Activated T-cell treated with anti-CD3 and anti-CD28 coated beads, Interleukin-2, amount 50 U/mL, for 72 hours (primary cell): ENCODE results near the gene SDK1. TPM values are rescaled to one million over a fixed set of nuclear protein-coding genes. Genes with fewer than 3 reads are reported as not detected.

Experiments used
- ATAC-seq, 2 donors: fragments of 150-1000 bp; cut with Tn5 transposase; replicated peaks in 1 of 2; 2 replicates each; pipeline ENCODE4 v1.10.0; 2021; ENCODE audit warnings: moderate library complexity in 2 of 2, mild to moderate bottlenecking in 1 of 2
- DNase-seq, 2 donors: peaks; one replicate each; pipeline ENCODE4 v3.0.0; 2021 to 2022; ENCODE audit warnings: mixed read lengths in 1 of 2
- H3K27ac Mint-ChIP-seq: one replicate; pipeline ENCODE4 v1.8.0; 2022; ENCODE audit warnings: mild to moderate bottlenecking, moderate library complexity, mixed read lengths
- H3K27me3 Mint-ChIP-seq: one replicate; pipeline ENCODE4 v1.8.0; 2022; ENCODE audit warnings: low read depth, mixed read lengths
- H3K36me3 Mint-ChIP-seq, 2 donors: one replicate each; pipeline ENCODE4 v1.8.0; 2022; ENCODE audit warnings: mixed read lengths in 2 of 2, mild to moderate bottlenecking in 1 of 2; ENCODE audit not compliant: insufficient read depth in 2 of 2
- H3K4me1 Mint-ChIP-seq: one replicate; pipeline ENCODE4 v1.8.0; 2022; ENCODE audit warnings: low read depth, mixed read lengths
- H3K4me3 Mint-ChIP-seq, 2 donors: one replicate each; pipeline ENCODE4 v1.8.0; 2022; ENCODE audit warnings: mild to moderate bottlenecking in 2 of 2, mixed read lengths in 2 of 2, moderate library complexity in 2 of 2
- H3K9me3 Mint-ChIP-seq, 2 donors: one replicate each; pipeline ENCODE4 v1.8.0; 2022; ENCODE audit warnings: mixed read lengths in 2 of 2
- total RNA-seq, 2 donors: library from RNA; stranded (reverse); gene quantifications; one replicate each; pipeline ENCODE4 v1.2.3, GENCODE V29; 2022

SDK1 gene
- total RNA-seq, 2 donors from 2014 or later, result 6.1 to 6.3 TPM

DNA sequence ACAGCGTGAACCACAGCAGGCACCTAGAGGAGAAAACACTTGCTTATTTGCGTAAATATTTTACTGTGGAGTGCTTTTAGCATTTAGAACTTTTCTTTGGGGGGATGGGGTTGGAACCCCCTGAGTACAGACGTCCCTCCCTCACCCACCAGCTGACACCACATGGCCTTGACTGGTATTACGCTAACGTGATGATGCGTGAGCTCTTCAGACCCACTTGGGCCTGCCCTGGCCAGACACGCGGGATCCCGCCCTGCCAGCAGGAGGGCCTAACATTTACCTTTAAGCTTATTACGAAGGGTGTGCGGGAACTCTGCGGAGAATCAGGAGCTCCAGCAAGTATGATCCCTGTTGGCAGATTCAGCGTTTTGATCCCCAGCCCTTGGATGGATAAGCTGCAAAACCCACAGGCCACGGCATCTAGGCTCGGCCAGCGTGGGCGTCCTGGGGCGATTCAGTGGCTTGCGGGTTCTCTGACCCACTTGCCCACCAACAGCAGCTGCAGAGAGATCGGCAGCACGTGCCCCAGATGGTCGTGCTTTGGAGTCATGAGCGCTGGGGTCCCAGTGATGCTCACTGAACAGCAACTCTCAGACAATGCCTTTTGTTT lies 835.6 kb downstream of the SDK1 start:
- no peak overlapping the region for H3K4me3 Mint-ChIP-seq
- DNase-seq (no peak), ATAC-seq (no peak)
- no peak overlapping the region for H3K27ac Mint-ChIP-seq
- no peaks in the 10 kb centered on the region for H3K9me3 Mint-ChIP-seq
- H3K4me1 Mint-ChIP-seq, result no peaks in the 10 kb centered on the region
- H3K27me3 Mint-ChIP-seq, result no peaks in the 10 kb centered on the region
- H3K36me3 Mint-ChIP-seq, result no peaks in the 10 kb centered on the region

DNA sequence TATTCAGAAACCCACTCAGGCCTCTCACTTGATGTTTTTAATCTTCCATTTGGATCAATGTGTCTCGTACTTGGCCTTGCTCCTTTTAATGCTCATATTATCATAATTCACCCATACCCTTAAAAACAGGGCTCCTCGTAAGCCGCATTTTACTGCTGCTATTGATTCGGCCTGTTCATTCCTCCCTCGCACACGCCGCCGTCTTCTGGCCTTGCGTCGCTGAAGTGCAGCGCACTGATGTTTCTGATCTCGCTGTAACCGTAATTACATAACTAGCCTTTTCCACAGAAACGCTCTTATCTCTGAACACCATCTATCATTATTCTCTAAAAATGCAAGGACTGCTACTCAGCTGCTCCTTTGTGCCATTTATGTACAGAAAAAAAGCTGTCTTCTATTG lies 836.5 kb downstream of the SDK1 start:
- no peak for DNase-seq
- H3K27me3 Mint-ChIP-seq, result no peaks in the 10 kb centered on the region
- H3K4me3 Mint-ChIP-seq, result no peak overlapping the region
- H3K27ac Mint-ChIP-seq, result no peak overlapping the region
- H3K4me1 Mint-ChIP-seq, result no peaks in the 10 kb centered on the region
- no peak for ATAC-seq
- H3K9me3 Mint-ChIP-seq, result no peaks in the 10 kb centered on the region
- no peaks in the 10 kb centered on the region for H3K36me3 Mint-ChIP-seq

DNA sequence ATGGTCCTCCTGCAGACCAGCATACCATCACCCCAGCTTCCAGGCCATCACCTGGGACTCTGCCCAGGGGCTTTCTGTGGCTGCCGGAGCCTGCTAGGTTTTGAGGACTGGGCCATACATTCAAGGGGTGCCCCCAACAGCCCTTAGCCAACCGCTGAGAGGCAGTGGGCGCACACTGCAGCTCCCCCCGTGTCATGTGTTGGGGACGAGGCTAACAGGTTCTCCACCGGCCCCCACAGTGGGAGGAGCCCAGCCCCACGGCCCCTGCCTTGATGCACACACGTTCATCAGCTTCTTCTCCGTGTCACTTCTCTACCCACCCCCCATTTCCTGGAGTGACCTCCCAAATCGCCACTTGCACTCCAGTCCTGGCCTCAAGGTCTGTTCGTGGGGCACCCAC lies 837.8 kb downstream of the SDK1 start:
- ATAC-seq (no peak), DNase-seq (no peak)
- Mint-ChIP-seq H3K27ac (no peak overlapping the region), H3K9me3 (no peaks in the 10 kb centered on the region), H3K4me3 (no peak overlapping the region), H3K4me1 (no peaks in the 10 kb centered on the region), H3K27me3 (no peaks in the 10 kb centered on the region), H3K36me3 (no peaks in the 10 kb centered on the region)

DNA sequence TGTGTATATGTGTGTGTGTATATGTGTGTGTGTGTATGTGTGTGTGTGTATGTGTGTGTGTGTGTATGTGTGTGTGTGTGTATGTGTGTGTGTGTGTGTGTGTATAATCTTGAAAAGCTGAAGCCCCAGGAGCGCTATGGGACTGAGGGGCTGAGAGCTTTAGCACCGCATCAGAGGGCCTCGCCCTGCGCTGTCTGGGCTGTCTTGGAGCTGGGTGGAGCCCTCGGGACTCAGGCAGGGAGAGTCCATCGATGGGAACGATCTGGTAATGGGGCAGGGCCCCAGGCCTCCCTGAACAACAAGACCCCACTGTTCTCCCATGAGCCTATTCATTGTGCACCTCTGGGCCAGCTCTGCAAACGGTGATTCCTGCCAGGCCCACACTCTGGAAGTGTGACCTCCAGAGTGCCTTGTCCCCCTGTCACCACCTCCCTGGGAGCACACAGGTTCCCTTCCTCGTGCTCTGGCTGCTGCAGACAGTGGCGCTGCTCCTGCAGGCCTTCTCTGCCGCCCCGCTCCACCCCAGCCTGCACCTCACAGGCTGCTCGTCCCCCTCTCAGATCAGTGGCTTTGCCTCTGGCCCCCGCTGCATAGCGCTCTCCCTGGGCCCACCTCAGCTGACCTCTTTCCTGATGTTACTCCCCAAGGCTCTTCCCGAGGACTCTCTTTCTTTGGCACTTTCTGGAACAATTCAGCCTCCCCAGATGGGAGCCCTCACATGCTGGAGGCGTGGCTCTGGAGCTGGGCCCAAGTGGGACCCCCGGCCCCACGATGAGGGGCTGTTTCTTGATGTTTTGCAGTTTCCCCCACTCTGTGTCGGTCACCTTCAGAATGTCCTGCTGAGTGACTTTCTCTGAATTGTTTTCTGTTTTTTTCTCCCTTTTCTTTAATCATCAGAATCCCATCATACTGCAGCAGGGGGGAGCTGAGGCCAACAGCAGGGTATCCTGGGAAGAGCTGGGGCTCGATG lies 838.9 kb downstream of the SDK1 start:
- Mint-ChIP-seq H3K4me3 (no peak overlapping the region), H3K4me1 (peaks cover 4% of the 10 kb centered on the region), H3K9me3 (no peaks in the 10 kb centered on the region), H3K27me3 (peaks cover 8% of the 10 kb centered on the region), H3K36me3 (no peaks in the 10 kb centered on the region), H3K27ac (no peak overlapping the region)
- ATAC-seq (no peak), DNase-seq (no peak)

DNA sequence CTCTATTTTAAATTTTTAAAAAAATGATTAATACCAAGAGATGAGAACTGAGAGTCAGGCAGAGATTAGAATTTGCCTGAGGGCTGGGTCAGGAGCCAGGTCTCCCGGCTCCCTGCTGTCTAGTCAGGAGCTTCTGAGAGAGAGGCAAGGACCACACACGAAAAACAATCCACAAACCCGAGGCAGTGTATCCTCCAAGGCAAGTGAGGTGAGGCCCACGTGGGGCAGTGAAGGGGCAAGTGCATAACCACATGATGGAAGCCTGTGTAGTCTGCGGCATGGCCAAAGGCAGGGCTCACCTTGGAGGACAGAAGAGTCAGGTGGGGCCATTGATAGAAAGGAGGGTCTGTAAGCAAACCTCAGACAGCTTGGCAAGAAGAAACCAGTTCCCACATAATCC lies 839.9 kb downstream of the SDK1 start:
- Mint-ChIP-seq H3K27me3 (peaks cover 8% of the 10 kb centered on the region), H3K4me1 (peaks cover 4% of the 10 kb centered on the region), H3K36me3 (no peaks in the 10 kb centered on the region), H3K4me3 (no peak overlapping the region), H3K9me3 (no peaks in the 10 kb centered on the region), H3K27ac (no peak overlapping the region)
- no peak for DNase-seq
- no peak for ATAC-seq

DNA sequence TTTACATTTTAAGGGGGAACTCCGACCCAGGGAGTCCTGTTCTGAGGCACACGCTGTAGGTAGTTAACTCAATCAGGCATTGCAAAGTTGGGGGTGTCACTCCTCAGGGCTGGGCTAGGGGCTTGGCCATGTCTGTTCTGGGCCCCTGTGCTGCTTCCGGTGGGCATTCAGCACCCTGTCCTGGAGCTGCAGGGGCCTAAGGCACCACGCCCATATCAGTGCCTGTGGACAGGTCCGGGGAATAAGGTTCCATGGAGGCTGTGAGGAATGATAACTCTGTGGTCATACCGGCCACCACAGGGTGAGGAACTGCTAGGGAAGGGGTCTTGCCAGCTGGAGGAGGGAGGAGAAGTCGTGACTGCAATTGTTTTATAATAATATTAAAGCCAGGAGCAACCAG lies 842.0 kb downstream of the SDK1 start:
- Mint-ChIP-seq H3K4me3 (no peak overlapping the region), H3K27me3 (peaks cover 8% of the 10 kb centered on the region), H3K4me1 (peaks cover 4% of the 10 kb centered on the region), H3K27ac (no peak overlapping the region), H3K9me3 (no peaks in the 10 kb centered on the region), H3K36me3 (no peaks in the 10 kb centered on the region)
- no peak for DNase-seq
- ATAC-seq, result no peak

DNA sequence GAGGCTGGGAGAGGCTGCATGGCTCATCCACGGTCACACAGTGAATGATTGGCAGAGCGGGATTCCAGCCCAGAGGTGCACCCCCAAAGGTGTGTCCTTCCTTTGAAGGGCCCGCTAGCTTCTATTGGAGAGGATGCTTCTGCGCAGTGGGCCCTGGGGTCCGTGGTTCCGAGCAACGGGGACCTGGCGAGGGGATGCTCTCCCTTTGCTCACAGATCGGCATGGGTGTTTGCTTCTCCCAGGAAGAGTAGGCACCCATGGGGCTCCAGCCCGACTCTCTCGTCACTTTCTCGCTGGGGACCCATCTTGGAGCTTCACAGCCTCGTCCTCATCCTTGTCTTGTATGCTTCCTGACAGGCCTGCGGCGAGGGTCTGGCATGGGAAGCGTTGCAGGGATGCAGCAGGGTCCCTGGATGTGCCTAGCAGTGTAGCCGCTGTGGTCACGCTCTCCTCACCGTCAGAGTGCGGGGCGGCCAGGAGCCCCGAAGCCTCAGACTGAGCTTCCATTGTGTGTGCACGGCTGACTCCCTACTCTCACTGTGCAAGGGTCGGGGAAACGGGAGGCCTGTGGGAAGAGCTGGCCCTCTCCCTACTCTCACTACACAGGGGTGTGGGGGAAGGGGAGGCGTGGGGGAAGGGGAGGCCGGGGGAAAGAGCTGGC lies 842.6 kb downstream of the SDK1 start:
- Mint-ChIP-seq H3K4me1 (peaks cover 4% of the 10 kb centered on the region), H3K4me3 (no peak overlapping the region)

DNA sequence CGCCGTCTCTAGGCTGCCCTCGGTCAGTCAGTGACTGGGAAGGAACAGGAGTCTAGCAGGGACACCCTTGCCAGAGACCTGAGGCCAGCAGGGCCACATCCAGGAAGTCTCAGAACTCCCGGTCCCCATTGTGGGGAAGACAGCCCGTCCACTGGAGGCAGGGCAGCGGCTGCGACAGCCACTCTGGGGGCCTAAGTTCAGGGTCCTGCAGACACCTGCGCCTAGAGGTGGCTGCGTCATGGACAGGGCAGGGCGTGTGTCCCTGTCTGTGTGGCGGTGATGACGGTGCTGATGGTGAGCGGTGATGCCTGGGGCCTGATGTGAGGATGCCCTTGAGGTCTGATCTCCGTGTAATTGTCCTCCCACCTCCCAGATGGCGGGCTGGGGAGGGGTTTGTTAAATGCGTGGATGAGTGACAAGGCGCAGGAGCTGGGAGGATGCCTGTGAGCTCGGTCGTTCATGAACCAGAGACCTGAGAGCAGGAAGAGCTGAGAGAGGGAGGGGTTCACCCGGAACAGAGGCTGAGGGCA lies 843.2 kb downstream of the SDK1 start:
- H3K9me3 Mint-ChIP-seq, result no peaks in the 10 kb centered on the region
- ATAC-seq, result no peak
- H3K36me3 Mint-ChIP-seq, result no peaks in the 10 kb centered on the region
- no peak overlapping the region for H3K27ac Mint-ChIP-seq
- peaks cover 4% of the 10 kb centered on the region for H3K4me1 Mint-ChIP-seq
- H3K4me3 Mint-ChIP-seq, result peak overlapping the region; percentile 51 to 52
- no peak for DNase-seq
- peaks cover 8% of the 10 kb centered on the region for H3K27me3 Mint-ChIP-seq

More for the DNA sequence above, 842.6 kb downstream of the SDK1 start:
- Mint-ChIP-seq H3K27me3 (peaks cover 8% of the 10 kb centered on the region), H3K36me3 (no peaks in the 10 kb centered on the region), H3K27ac (no peak overlapping the region), H3K9me3 (no peaks in the 10 kb centered on the region)
- no peak for DNase-seq
- no peak for ATAC-seq

DNA sequence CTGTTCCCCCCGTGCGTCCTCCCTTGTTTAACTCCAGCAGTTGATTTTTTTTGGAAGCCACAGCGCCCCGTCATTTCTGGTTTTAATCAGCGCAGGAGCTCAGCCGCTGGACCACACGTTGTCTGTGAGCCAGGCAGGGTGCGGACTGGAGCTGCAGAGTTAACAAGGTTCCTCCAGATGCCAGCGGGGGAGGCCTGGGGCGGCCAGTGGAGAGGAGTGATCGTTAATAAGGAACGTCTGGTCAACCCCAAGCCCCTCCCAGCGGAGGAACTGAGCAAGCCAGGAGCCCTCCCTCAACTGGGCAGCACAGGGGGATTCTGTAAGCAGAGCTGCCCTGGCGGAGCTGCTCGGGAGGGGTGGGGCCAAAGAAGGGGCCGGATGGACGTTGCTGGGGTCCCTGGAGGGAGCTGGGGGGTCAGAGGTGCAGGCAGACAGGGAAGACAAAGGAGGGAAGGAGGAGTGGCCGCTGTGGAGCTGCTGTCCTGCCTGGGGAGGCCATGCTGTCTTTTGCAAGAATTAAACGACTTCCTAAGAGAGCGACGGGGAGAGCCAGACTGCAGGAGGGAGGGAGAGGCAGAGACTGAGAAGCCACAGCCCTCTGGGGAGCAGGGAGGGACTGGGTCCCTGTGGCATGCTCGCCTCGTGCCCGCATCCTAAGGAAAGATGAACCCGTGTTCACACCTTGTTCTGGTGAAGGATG lies 843.9 kb downstream of the SDK1 start:
- peaks cover 8% of the 10 kb centered on the region for H3K27me3 Mint-ChIP-seq
- no peaks in the 10 kb centered on the region for H3K36me3 Mint-ChIP-seq
- no peak for DNase-seq
- H3K4me1 Mint-ChIP-seq, result peaks cover 4% of the 10 kb centered on the region
- no peak for ATAC-seq
- H3K9me3 Mint-ChIP-seq, result no peaks in the 10 kb centered on the region
- H3K4me3 Mint-ChIP-seq, result peak overlapping the region; percentile 51 to 52
- H3K27ac Mint-ChIP-seq, result no peak overlapping the region

DNA sequence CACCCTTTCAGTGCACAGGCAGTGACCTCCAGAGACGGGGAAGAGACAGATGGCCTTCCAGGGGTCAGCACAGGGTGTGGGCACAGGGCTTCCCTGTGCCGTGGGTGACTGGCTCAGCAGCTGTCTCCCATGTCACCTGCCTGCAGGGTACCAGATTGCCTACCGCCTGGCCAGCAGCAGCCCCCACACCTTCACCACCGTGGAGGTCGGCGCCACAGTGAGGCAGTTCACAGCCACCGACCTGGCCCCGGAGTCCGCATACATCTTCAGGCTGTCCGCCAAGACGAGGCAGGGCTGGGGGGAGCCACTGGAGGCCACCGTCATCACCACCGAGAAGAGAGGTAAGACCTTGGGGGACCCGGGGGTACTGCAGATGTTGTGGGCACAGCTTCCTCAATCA lies 844.5 kb downstream of the SDK1 start:
- Mint-ChIP-seq H3K27me3 (peaks cover 8% of the 10 kb centered on the region), H3K9me3 (no peaks in the 10 kb centered on the region)
- DNase-seq, result no peak

DNA sequence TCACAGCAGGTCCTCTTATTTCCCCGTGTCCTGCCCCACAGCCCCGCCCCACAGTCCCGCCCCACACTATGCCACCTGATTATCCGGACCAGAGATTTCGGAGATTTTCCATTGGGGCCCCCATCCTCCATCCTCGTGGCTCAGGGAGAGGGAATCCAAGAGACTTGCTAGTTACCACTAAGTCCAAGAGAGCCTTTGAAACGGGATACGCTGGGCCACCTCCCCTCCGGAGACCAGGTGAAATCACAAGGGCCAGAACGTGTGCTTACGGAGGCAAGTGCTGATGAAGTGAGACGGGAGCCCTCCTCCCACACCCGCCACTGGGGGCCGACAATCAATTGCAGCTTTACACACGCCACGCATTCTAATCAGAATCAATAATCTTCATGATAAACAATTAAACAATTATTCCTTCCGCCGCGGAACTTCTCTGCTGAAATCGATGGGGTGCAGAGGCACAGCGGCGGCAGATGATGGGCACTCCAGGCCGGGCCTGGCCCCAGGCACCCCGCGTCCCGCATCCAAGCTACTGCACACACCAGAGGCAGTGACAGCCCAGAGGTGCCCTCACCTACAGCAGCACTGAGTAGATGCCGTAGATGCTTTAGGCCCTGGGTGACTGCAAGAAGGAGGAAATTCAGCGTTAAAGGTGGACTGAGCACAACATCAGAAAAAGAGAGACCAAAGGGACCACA lies 847.0 kb downstream of the SDK1 start:
- ATAC-seq, result no peak
- H3K4me1 Mint-ChIP-seq, result peaks cover 4% of the 10 kb centered on the region
- H3K9me3 Mint-ChIP-seq, result no peaks in the 10 kb centered on the region
- no peak overlapping the region for H3K4me3 Mint-ChIP-seq
- peaks cover 8% of the 10 kb centered on the region for H3K27me3 Mint-ChIP-seq
- no peaks in the 10 kb centered on the region for H3K36me3 Mint-ChIP-seq
- no peak overlapping the region for H3K27ac Mint-ChIP-seq
- no peak for DNase-seq

More for the DNA sequence above, 844.5 kb downstream of the SDK1 start:
- Mint-ChIP-seq H3K4me3 (no peak overlapping the region), H3K36me3 (no peaks in the 10 kb centered on the region), H3K27ac (no peak overlapping the region), H3K4me1 (peaks cover 4% of the 10 kb centered on the region)
- ATAC-seq, result no peak

DNA sequence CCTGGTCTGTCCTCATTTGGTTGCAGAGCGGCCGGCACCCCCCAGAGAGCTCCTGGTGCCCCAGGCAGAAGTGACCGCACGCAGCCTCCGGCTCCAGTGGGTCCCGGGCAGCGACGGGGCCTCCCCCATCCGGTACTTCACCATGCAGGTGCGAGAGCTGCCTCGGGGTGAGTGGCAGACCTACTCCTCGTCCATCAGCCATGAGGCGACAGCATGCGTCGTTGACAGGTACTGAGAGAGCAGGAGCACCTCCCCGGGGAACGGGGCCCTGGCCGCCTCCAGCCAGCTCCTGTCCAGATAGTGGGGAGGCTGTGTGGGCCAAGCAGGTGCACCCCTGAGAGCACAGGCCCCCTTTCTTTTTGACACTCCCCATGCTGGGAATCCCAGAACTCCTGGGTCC lies 848.2 kb downstream of the SDK1 start:
- ATAC-seq, result no peak
- H3K4me3 Mint-ChIP-seq, result no peak overlapping the region
- no peak for DNase-seq
- peaks cover 6% of the 10 kb centered on the region for H3K27me3 Mint-ChIP-seq
- H3K4me1 Mint-ChIP-seq, result peaks cover 2% of the 10 kb centered on the region
- H3K27ac Mint-ChIP-seq, result no peak overlapping the region
- H3K36me3 Mint-ChIP-seq, result no peaks in the 10 kb centered on the region
- no peaks in the 10 kb centered on the region for H3K9me3 Mint-ChIP-seq
